PC-9 (cell line): ENCODE results near the gene TYROBP. TPM values are rescaled to one million over a fixed set of nuclear protein-coding genes. Genes with fewer than 3 reads are reported as not detected.

Experiments used
- BruUV-seq: library from RNA; stranded (reverse); fragments of 400-500 nt; replicated peaks from 2 replicates; lab custom pipeline; 2021; lab: Mats Ljungman, UMichigan
- CTCF ChIA-PET: fragments of 300-600 bp; sonication (Branson Sonifier 250); formaldehyde crosslinking; loops from one replicate; lab custom pipeline; 2022; ENCODE audit warnings: antibody characterized with exemption; lab: Charles Lee
- POLR2A ChIA-PET: fragments of 300-600 bp; sonication (Branson Sonifier 250); formaldehyde crosslinking; loops from one replicate; lab custom pipeline; 2022; ENCODE audit warnings: antibody characterized with exemption; ENCODE audit not compliant: unreplicated experiment; lab: Charles Lee
- DNase-seq, 2 experiments: peaks; one replicate each; pipeline versions ENCODE4 v3.0.0 to v3.0.0-alpha.2; 2015 to 2022; ENCODE audit warnings: mixed read lengths in 1 of 2
- H2AFZ ChIP-seq: fragments of 200-600 bp; sonication (generic); 2 replicates; pipeline ENCODE4 v1.8.1; 2017; ENCODE audit warnings: antibody characterized with exemption
- H3F3A ChIP-seq: fragments of 200-600 bp; sonication (generic); 2 replicates; pipeline ENCODE4 v1.8.1; 2017; ENCODE audit warnings: antibody characterized with exemption, mild to moderate bottlenecking, low read depth; ENCODE audit not compliant: insufficient read depth
- H3K27ac ChIP-seq: fragments of 200-600 bp; sonication (generic); 2 replicates; pipeline ENCODE4 v1.6.1; 2016; ENCODE audit warnings: mixed run types
- H3K27me3 ChIP-seq: fragments of 200-600 bp; sonication (generic); 2 replicates; pipeline ENCODE4 v1.6.1; 2016; ENCODE audit warnings: low read depth, mixed run types; ENCODE audit not compliant: insufficient read depth
- H3K36me3 ChIP-seq: fragments of 200-600 bp; sonication (generic); 2 replicates; pipeline ENCODE4 v1.6.1; 2016; ENCODE audit warnings: low read depth, mixed run types
- H3K4me1 ChIP-seq: fragments of 200-600 bp; sonication (generic); replicated peaks from 2 replicates; pipeline ENCODE4 v1.6.1; 2016; ENCODE audit warnings: mixed run types; ENCODE audit not compliant: insufficient read depth
- H3K4me2 ChIP-seq: fragments of 200-600 bp; sonication (generic); 2 replicates; pipeline ENCODE4 v1.6.1; 2017; ENCODE audit warnings: mixed run types
- H3K4me3 ChIP-seq: fragments of 200-600 bp; sonication (generic); 2 replicates; pipeline ENCODE4 v1.6.1; 2016; ENCODE audit warnings: mixed run types
- H3K79me2 ChIP-seq: fragments of 200-600 bp; sonication (generic); 2 replicates; pipeline ENCODE4 v1.6.1; 2017; ENCODE audit warnings: low read depth, mixed run types
- H3K9me2 ChIP-seq: fragments of 200-600 bp; sonication (generic); 2 replicates; pipeline ENCODE4 v1.8.1; 2017; ENCODE audit warnings: mild to moderate bottlenecking; ENCODE audit not compliant: insufficient read depth
- H3K9me3 ChIP-seq: fragments of 200-600 bp; sonication (generic); 2 replicates; pipeline ENCODE4 v1.8.1; 2016; ENCODE audit warnings: low read depth; ENCODE audit not compliant: insufficient read depth
- H4K20me1 ChIP-seq: fragments of 200-600 bp; sonication (generic); 2 replicates; pipeline ENCODE4 v1.8.1; 2017; ENCODE audit not compliant: insufficient read depth
- EZH2 ChIP-seq: fragments of 200-600 bp; sonication (generic); IDR thresholded peaks from 2 replicates; pipeline ENCODE4 v1.8.0; 2017; ENCODE audit warnings: antibody characterized with exemption, low read depth
- intact Hi-C: fragments of 100-400 bp; cut with micrococcal nuclease; formaldehyde crosslinking; loops from one replicate; pipeline ENCODE4 v1.10.0; 2022; ENCODE audit not compliant: unreplicated experiment
- total RNA-seq: library from RNA; stranded (reverse); gene quantifications from 2 replicates; pipeline ENCODE4 v1.2.3, GENCODE V29; 2021
- TF ChIP-seq, protein P1 (sequence below): fragments of 200-600 bp; sonication (generic); conservative IDR thresholded peaks from 2 replicates; pipeline ENCODE4 v1.6.1; 2017; ENCODE audit warnings: mixed run types, antibody characterized with exemption, mild to moderate bottlenecking, moderate library complexity

TYROBP gene
- total RNA-seq, 1 experiment from 2014 or later = not detected

DNA sequence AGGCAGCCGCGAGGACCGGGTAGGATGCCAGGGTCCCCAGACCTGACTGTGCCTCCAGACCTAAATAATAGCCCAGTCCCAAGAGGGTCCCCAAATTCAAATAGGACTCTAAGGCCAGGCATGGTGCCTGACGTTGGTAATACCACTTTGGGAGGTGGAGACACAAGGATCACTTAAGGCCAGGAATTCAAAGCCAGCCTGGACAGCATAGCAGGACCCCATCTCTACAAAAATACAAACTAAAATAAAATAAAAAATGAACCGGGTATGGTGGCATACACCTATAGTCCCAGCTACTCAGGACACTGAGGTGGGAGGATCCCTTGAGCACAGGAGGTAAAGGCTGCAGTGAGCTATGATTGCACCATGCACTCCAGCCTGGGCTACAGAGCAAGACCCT, 45.1 kb downstream of the TYROBP start:
- no peaks in the 10 kb centered on the region for H3K79me2 ChIP-seq
- H3K9me2 ChIP-seq = no peaks in the 10 kb centered on the region
- H4K20me1 ChIP-seq = no peaks in the 10 kb centered on the region
- TF ChIP-seq, protein P1, sequence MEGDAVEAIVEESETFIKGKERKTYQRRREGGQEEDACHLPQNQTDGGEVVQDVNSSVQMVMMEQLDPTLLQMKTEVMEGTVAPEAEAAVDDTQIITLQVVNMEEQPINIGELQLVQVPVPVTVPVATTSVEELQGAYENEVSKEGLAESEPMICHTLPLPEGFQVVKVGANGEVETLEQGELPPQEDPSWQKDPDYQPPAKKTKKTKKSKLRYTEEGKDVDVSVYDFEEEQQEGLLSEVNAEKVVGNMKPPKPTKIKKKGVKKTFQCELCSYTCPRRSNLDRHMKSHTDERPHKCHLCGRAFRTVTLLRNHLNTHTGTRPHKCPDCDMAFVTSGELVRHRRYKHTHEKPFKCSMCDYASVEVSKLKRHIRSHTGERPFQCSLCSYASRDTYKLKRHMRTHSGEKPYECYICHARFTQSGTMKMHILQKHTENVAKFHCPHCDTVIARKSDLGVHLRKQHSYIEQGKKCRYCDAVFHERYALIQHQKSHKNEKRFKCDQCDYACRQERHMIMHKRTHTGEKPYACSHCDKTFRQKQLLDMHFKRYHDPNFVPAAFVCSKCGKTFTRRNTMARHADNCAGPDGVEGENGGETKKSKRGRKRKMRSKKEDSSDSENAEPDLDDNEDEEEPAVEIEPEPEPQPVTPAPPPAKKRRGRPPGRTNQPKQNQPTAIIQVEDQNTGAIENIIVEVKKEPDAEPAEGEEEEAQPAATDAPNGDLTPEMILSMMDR = no peak
- no peak for TF ChIP-seq EZH2
- POLR2A ChIA-PET = no interaction called here
- no peak overlapping the region for H3K4me2 ChIP-seq
- peaks cover 90% of the 10 kb centered on the region for H3K27me3 ChIP-seq
- intact Hi-C loops = no loop called here
- no peaks in the 10 kb centered on the region for H3K9me3 ChIP-seq
- BruUV-seq = no TSS peak
- H3K4me1 ChIP-seq = no peaks in the 10 kb centered on the region
- CTCF ChIA-PET = no interaction called here
- no peaks in the 10 kb centered on the region for H3F3A ChIP-seq
- no peak overlapping the region for H3K4me3 ChIP-seq
- no peak for DNase-seq
- H3K27ac ChIP-seq = no peak overlapping the region
- no peak overlapping the region for H2AFZ ChIP-seq
- no peaks in the 10 kb centered on the region for H3K36me3 ChIP-seq

DNA sequence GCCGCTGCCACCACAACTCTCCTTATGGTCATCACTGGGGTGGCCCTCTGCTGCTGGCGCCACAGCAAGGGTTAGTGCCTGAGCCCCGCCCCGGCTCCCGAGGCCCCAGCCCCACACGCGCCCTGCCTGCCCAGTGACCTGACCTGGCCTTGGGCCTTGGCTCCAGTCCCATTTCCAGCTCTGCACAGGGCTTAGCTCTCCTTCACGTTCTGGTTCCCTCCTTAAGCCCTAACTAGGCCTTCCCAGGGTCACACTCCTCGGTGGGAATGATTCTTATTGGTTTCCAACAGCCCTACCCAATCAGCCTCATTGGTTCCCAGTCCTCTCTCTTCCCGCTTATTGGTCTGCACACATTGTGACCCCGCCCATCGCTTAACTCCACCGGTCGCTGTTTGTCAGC, 45.6 kb downstream of the TYROBP start:
- Histone ChIP-seq H3K9me3 (no peaks in the 10 kb centered on the region), H3K79me2 (no peaks in the 10 kb centered on the region), H2AFZ (no peak overlapping the region), H3K4me3 (no peak overlapping the region), H3K36me3 (no peaks in the 10 kb centered on the region), H3K4me2 (no peak overlapping the region), H3K27ac (no peak overlapping the region), H3K9me2 (no peaks in the 10 kb centered on the region), H4K20me1 (no peaks in the 10 kb centered on the region), H3F3A (no peaks in the 10 kb centered on the region), H3K27me3 (peaks cover 90% of the 10 kb centered on the region), H3K4me1 (no peaks in the 10 kb centered on the region)
- POLR2A ChIA-PET = no interaction called here
- intact Hi-C loops = no loop called here
- BruUV-seq = no TSS peak
- TF ChIP-seq, protein P1 = no peak
- TF ChIP-seq EZH2 = no peak
- no peak for DNase-seq
- CTCF ChIA-PET = no interaction called here

DNA sequence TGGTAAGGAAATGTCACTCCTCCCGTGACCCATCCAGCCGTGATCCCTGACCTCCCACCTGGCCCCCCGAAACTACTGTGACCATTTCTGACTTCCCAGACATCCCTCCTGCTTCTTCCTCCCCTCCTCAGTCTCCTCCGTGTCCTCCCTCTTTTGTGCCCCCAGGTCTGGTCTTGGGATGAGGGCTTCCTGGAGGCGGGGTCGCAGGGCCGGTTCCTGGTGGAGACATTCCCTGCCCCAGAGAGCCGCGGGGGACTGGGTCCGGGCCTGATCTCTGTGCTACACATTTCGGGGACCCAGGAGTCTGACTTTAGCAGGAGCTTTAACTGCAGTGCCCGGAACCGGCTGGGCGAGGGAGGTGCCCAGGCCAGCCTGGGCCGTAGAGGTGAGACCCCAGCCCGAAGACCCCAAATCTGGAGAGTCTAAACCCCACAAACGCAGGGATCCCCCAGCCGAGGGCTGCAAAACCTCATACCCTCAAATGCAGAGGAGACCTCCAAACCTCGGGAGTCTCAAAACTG, 46.4 kb downstream of the TYROBP start:
- no peak for TF ChIP-seq EZH2
- Histone ChIP-seq H4K20me1 (no peaks in the 10 kb centered on the region), H3K36me3 (no peaks in the 10 kb centered on the region), H3F3A (no peaks in the 10 kb centered on the region), H3K4me2 (no peak overlapping the region), H3K27me3 (peaks cover 90% of the 10 kb centered on the region), H3K27ac (no peak overlapping the region), H3K9me3 (no peaks in the 10 kb centered on the region), H3K4me3 (no peak overlapping the region), H2AFZ (no peak overlapping the region), H3K4me1 (no peaks in the 10 kb centered on the region), H3K9me2 (no peaks in the 10 kb centered on the region), H3K79me2 (no peaks in the 10 kb centered on the region)
- DNase-seq = no peak
- POLR2A ChIA-PET = no interaction called here
- CTCF ChIA-PET = no interaction called here
- no TSS peak for BruUV-seq
- intact Hi-C loops = no loop called here
